H1 (cell line): ENCODE data around the gene DTX2. TPM values are rescaled to one million over a fixed set of nuclear protein-coding genes. Genes with fewer than 3 reads are reported as not detected.

Experiments
- CTCF ChIA-PET: fragments of 300-600 bp; sonication (Branson Sonifier 250); formaldehyde crosslinking; loops from one replicate; lab custom pipeline; 2021; ENCODE audit not compliant: partially characterized antibody; lab: Charles Lee
- POLR2A ChIA-PET: fragments of 300-600 bp; sonication (Branson Sonifier 250); formaldehyde crosslinking; loops from one replicate; lab custom pipeline; 2021; ENCODE audit warnings: inconsistent platforms; ENCODE audit not compliant: partially characterized antibody; lab: Charles Lee
- DNase-seq, 2 experiments: peaks; one replicate each; pipeline versions ENCODE4 v3.0.0 to v3.0.0-alpha.2; 2010 to 2022; ENCODE audit warnings: low spot score in 2 of 2, low read depth in 1 of 2, mixed read lengths in 1 of 2
- FAIRE-seq: peaks from 2 replicates; lab custom pipeline; 2011; peaks lifted over from hg19 to GRCh38; lab: Jason Lieb, UNC
- H2AFZ ChIP-seq: 2 replicates; pipeline ENCODE4 v1.8.1; 2012; ENCODE audit warnings: low read length, inconsistent platforms
- H2AK5ac ChIP-seq: 2 replicates; pipeline ENCODE4 v1.6.1; 2013; ENCODE audit warnings: low read depth, low read length
- H2BK120ac ChIP-seq: replicated peaks from 2 replicates; pipeline ENCODE3; 2013; ENCODE audit warnings: low read depth, low read length, inconsistent platforms
- H2BK12ac ChIP-seq: 2 replicates; pipeline ENCODE4 v1.6.1; 2013; ENCODE audit warnings: low read depth, low read length
- H2BK15ac ChIP-seq: 2 replicates; pipeline ENCODE4 v1.6.1; 2013; ENCODE audit warnings: low read length
- H2BK20ac ChIP-seq: 2 replicates; pipeline ENCODE4 v1.6.1; 2013; ENCODE audit warnings: low read length
- H2BK5ac ChIP-seq: 2 replicates; pipeline ENCODE4 v1.6.1; 2013; ENCODE audit warnings: low read depth, low read length
- H3K14ac ChIP-seq: 2 replicates; pipeline ENCODE4 v1.6.1; 2013; ENCODE audit warnings: inconsistent platforms; ENCODE audit not compliant: insufficient read length
- H3K18ac ChIP-seq: 2 replicates; pipeline ENCODE4 v1.6.1; 2013; ENCODE audit warnings: low read length; ENCODE audit errors: extremely low read depth
- H3K23ac ChIP-seq: 2 replicates; pipeline ENCODE4 v1.6.1; 2013; ENCODE audit warnings: inconsistent platforms; ENCODE audit not compliant: insufficient read length
- H3K23me2 ChIP-seq: 2 replicates; pipeline ENCODE4 v1.6.1; 2013; ENCODE audit warnings: low read depth, low read length
- H3K27ac ChIP-seq: 2 replicates; pipeline ENCODE4 v1.6.1; 2011; ENCODE audit warnings: low read depth, low read length, inconsistent platforms
- H3K27me3 ChIP-seq, 4 experiments: replicated peaks in 1 of 4; 1 replicate in 1 of 4; 2 replicates in 3 of 4; pipeline versions ENCODE4 v1.6.1 to v1.8.1; 2011 to 2013; ENCODE audit warnings: low read length in 3 of 4, mild to moderate bottlenecking in 3 of 4, inconsistent platforms in 2 of 4, mixed read lengths in 2 of 4, moderate library complexity in 1 of 4; ENCODE audit not compliant: control insufficient read depth in 3 of 4, insufficient read depth in 3 of 4; ENCODE audit errors: extremely low read depth in 1 of 4
- H3K36me3 ChIP-seq, 4 experiments: 2 replicates each; pipeline versions ENCODE4 v1.6.1 to v1.8.1; 2011 to 2013; ENCODE audit warnings: mild to moderate bottlenecking in 4 of 4, low read length in 3 of 4, moderate library complexity in 2 of 4, control low read depth in 1 of 4, inconsistent platforms in 1 of 4; ENCODE audit not compliant: insufficient read depth in 4 of 4, control insufficient read depth in 2 of 4
- H3K4ac ChIP-seq: replicated peaks from 2 replicates; pipeline ENCODE3; 2013; ENCODE audit warnings: low read length, low read depth, mixed read lengths, inconsistent platforms; ENCODE audit not compliant: insufficient read length
- H3K4me1 ChIP-seq, 4 experiments: replicated peaks in 1 of 4; 1 replicate in 1 of 4; 2 replicates in 3 of 4; pipeline versions ENCODE4 v1.6.1 to v1.8.1; 2011 to 2013; ENCODE audit warnings: low read length in 3 of 4, inconsistent platforms in 2 of 4, mixed read lengths in 1 of 4; ENCODE audit not compliant: insufficient read depth in 4 of 4, control insufficient read depth in 3 of 4
- H3K4me2 ChIP-seq, 2 experiments: 2 replicates each; pipeline versions ENCODE4 v1.6.1 to v1.8.1; 2011 to 2013; ENCODE audit warnings: low read depth in 2 of 2, low read length in 2 of 2, control low read depth in 1 of 2, inconsistent platforms in 1 of 2, mild to moderate bottlenecking in 1 of 2; ENCODE audit not compliant: insufficient read depth in 1 of 2
- H3K4me3 ChIP-seq, 4 experiments: fragments of 200-600, 300-600 bp in 1 of 4; sonication (generic), shearing (Covaris generic), sonication (Bioruptor Twin) in 1 of 4; 2 replicates each; pipeline versions ENCODE4 v1.5.1 to v1.8.1; 2011 to 2016; ENCODE audit warnings: low read length in 4 of 4, low read depth in 3 of 4, control low read depth in 2 of 4, inconsistent platforms in 2 of 4, mild to moderate bottlenecking in 2 of 4, mixed read lengths in 1 of 4, moderate library complexity in 1 of 4; ENCODE audit not compliant: insufficient read depth in 2 of 4; ENCODE audit errors: extremely low read depth in 1 of 4
- H3K56ac ChIP-seq: replicated peaks from 2 replicates; pipeline ENCODE3; 2013; ENCODE audit warnings: low read depth, mild to moderate bottlenecking, mixed read lengths, low read length, inconsistent platforms; ENCODE audit not compliant: insufficient read length
- H3K79me1 ChIP-seq: 2 replicates; pipeline ENCODE4 v1.6.1; 2013; ENCODE audit warnings: low read depth, low read length, control low read depth
- H3K79me2 ChIP-seq, 2 experiments: 2 replicates each; pipeline versions ENCODE4 v1.6.1 to v1.8.1; 2012 to 2013; ENCODE audit warnings: low read length in 2 of 2, mild to moderate bottlenecking in 2 of 2, inconsistent platforms in 1 of 2; ENCODE audit not compliant: insufficient read depth in 2 of 2, control insufficient read depth in 1 of 2
- H3K9ac ChIP-seq, 4 experiments: replicated peaks in 1 of 4; 1 replicate in 1 of 4; 2 replicates in 3 of 4; pipeline versions ENCODE4 v1.6.1 to v1.8.1; 2011 to 2013; ENCODE audit warnings: low read depth in 3 of 4, low read length in 3 of 4, control low read depth in 2 of 4, mild to moderate bottlenecking in 2 of 4, moderate library complexity in 2 of 4, inconsistent platforms in 1 of 4; ENCODE audit errors: extremely low read depth in 1 of 4
- H3K9me3 ChIP-seq, 2 experiments: 2 replicates each; pipeline versions ENCODE4 v1.6.1 to v1.8.1; 2012 to 2013; ENCODE audit warnings: mild to moderate bottlenecking in 2 of 2, moderate library complexity in 2 of 2, control low read depth in 1 of 2, inconsistent platforms in 1 of 2, low read depth in 1 of 2, low read length in 1 of 2, mixed read lengths in 1 of 2; ENCODE audit not compliant: insufficient read depth in 2 of 2
- H4K20me1 ChIP-seq, 2 experiments: replicated peaks in 1 of 2; 2 replicates each; pipeline versions ENCODE3 to v1.8.1; 2011 to 2013; ENCODE audit warnings: inconsistent platforms in 2 of 2, low read length in 2 of 2, mild to moderate bottlenecking in 1 of 2; ENCODE audit not compliant: insufficient read depth in 2 of 2, control insufficient read depth in 1 of 2
- H4K5ac ChIP-seq: 2 replicates; pipeline ENCODE4 v1.6.1; 2013; ENCODE audit warnings: low read length, low read depth, mixed read lengths, inconsistent platforms; ENCODE audit not compliant: insufficient read length
- H4K8ac ChIP-seq: 2 replicates; pipeline ENCODE4 v1.8.0; 2013; ENCODE audit warnings: mild to moderate bottlenecking, moderate library complexity, low read length, inconsistent platforms; ENCODE audit not compliant: insufficient read depth; ENCODE audit errors: extremely low read depth
- H4K91ac ChIP-seq: replicated peaks from 2 replicates; pipeline ENCODE3; 2013; ENCODE audit warnings: low read length, mixed read lengths, inconsistent platforms; ENCODE audit not compliant: insufficient read length
- EZH2 ChIP-seq: fragments of 200-600 bp; sonication (generic); IDR thresholded peaks from 2 replicates; pipeline ENCODE4 v1.7.1; 2012; ENCODE audit warnings: low read depth, mild to moderate bottlenecking, moderate library complexity, low read length, inconsistent platforms; ENCODE audit not compliant: severe bottlenecking
- GABPA ChIP-seq: IDR thresholded peaks from 2 replicates; pipeline ENCODE4 v1.6.1; 2011; ENCODE audit warnings: mild to moderate bottlenecking, low read length, moderate library complexity, borderline replicate concordance; ENCODE audit not compliant: insufficient read depth
- HDAC2 ChIP-seq, 2 experiments: fragments of 300-600 bp in 1 of 2; sonication (generic) in 1 of 2; IDR thresholded peaks; 2 replicates each; pipeline ENCODE4 v1.6.1; 2011 to 2012; ENCODE audit warnings: low read depth in 2 of 2, low read length in 2 of 2, mild to moderate bottlenecking in 2 of 2, moderate library complexity in 2 of 2, borderline replicate concordance in 1 of 2, inconsistent platforms in 1 of 2
- MAX ChIP-seq: IDR thresholded peaks from 2 replicates; pipeline ENCODE4 v1.6.1; 2012; ENCODE audit warnings: inconsistent platforms
- RAD21 ChIP-seq, 2 experiments: IDR thresholded peaks in 1 of 2; conservative IDR thresholded peaks in 1 of 2; 2 replicates each; pipeline ENCODE4 v1.6.1; 2011; ENCODE audit warnings: low read depth in 2 of 2, low read length in 2 of 2, improper control_type of control experiment in 1 of 2, inconsistent platforms in 1 of 2, mild to moderate bottlenecking in 1 of 2, moderate library complexity in 1 of 2
- WGBS, 2 experiments: shearing (Covaris generic) in 1 of 2; methylation state at CpG; one replicate each; pipeline versions ENCODE4 v1.1.6 to v1.1.7; 2013 to 2015; ENCODE audit warnings: low lambda C conversion rate in 2 of 2, mixed read lengths in 2 of 2, inconsistent platforms in 1 of 2, low coverage in 1 of 2, missing lambda C conversion rate in 1 of 2; ENCODE audit not compliant: insufficient replicate concordance in 2 of 2, insufficient coverage in 1 of 2, insufficient read length in 1 of 2; ENCODE audit errors: extremely low coverage in 1 of 2, missing lambda C conversion rate in 1 of 2; 5-methylcytosine and 5-hydroxymethylcytosine counted together
- polyA plus RNA-seq, 7 experiments: library from polyadenylated mRNA; depleted of rRNA in 3 of 7; stranded (reverse) in 5 of 7; unstranded in 2 of 7; fragments of >200 nt in 5 of 7; fragments of 200-250 nt in 2 of 7; gene quantifications; 1 replicate in 5 of 7; 2 replicates in 1 of 7; 4 replicates in 1 of 7; pipeline versions ENCODE4 v1.2.1 to v1.2.3, GENCODE V29; 2011 to 2013; ENCODE audit warnings: missing spikeins in 2 of 7, mixed read lengths in 2 of 7
- total RNA-seq: library from RNA; stranded (reverse); fragmentation: NEBNext Ultra II Directional; extraction: Animal tissue kit (Norgen Biotek cat#: 25700); gene quantifications from 2 replicates; pipeline ENCODE4 v1.2.1, GENCODE V29; 2021

The DTX2 gene
- total and polyA plus RNA-seq, 2 of the 8 experiments (the other 6 are each of a cell fraction or from before 2014, with no cell fraction given): 37.4 to 59.1 TPM

GRCh38 chr7:76426246-76426645, 35.3 kb upstream of the DTX2 start:
- no peak overlapping the region for H2BK5ac ChIP-seq
- H2AK5ac ChIP-seq: no peak overlapping the region
- H3K4me2 ChIP-seq: no peak overlapping the region
- H3K23ac ChIP-seq: no peak overlapping the region
- H3K4me1 ChIP-seq: peaks cover 3 to 9% (median 5%) of the 10 kb centered on the region in 4 experiments
- TF ChIP-seq HDAC2 (IDR thresholded peaks at IDR 0.05; ENCODE audit: borderline replicate concordance in 1 of 2, low read depth in 2 of 2, low read length in 2 of 2) (no peak), GABPA (no peak), EZH2 (no peak), MAX (no peak), RAD21 (IDR thresholded peaks at IDR 0.05 in 1 of 2, conservative IDR thresholded peaks at IDR 0.05 in 1 of 2; ENCODE audit: low read depth in 2 of 2, low read length in 2 of 2) (no peak)
- no peaks in the 10 kb centered on the region for H3K36me3 ChIP-seq
- no peak overlapping the region for H3K27ac ChIP-seq
- H2BK12ac ChIP-seq: no peak overlapping the region
- ChIA-PET CTCF (interaction anchor here (0.7 kb wide), 1 partner anchor 182 kb away, joined by 3 read pairs; no protein-coding TSS in a partner anchor), POLR2A (interaction anchor here (0.7 kb wide), 1 partner anchor 20 kb away, joined by 4 read pairs; no protein-coding TSS in a partner anchor)
- no peak overlapping the region for H3K14ac ChIP-seq
- H2BK20ac ChIP-seq: no peak overlapping the region
- H3K4ac ChIP-seq: no peak overlapping the region
- WGBS, 2 experiments: 88% methylated on average over 4 of the region's 4 CpGs; no CpG with 5 or more reads in 1 of the 2 experiments
- no peak overlapping the region for H3K56ac ChIP-seq
- no peaks in the 10 kb centered on the region for H4K20me1 ChIP-seq
- no peaks in the 10 kb centered on the region for H3K79me2 ChIP-seq
- no peak overlapping the region for H3K9ac ChIP-seq
- H2BK120ac ChIP-seq: no peak overlapping the region
- H4K8ac ChIP-seq: no peak overlapping the region; the same call in 1 of the 2 replicates
- H3K4me3 ChIP-seq: no peak overlapping the region
- H3K18ac ChIP-seq: no peak overlapping the region
- H3K27me3 ChIP-seq: no peaks in the 10 kb centered on the region
- H2BK15ac ChIP-seq: 0 out of 2 replicates have a peak overlapping the region, but pooled peaks have one; percentile 61
- H3K23me2 ChIP-seq: no peaks in the 10 kb centered on the region
- no peaks in the 10 kb centered on the region for H3K9me3 ChIP-seq
- no peak overlapping the region for H4K91ac ChIP-seq
- H3K79me1 ChIP-seq: no peaks in the 10 kb centered on the region; the same call in 1 of the 2 replicates
- H4K5ac ChIP-seq: no peak overlapping the region
- FAIRE-seq (no peak), DNase-seq (no peak)
- no peak overlapping the region for H2AFZ ChIP-seq
